ENCODE measurements around the gene KRTAP26-1. TPM values are rescaled to one million over a fixed set of nuclear protein-coding genes. Genes with fewer than 3 reads are reported as not detected.

KRTAP26-1 gene
- total RNA-seq, 1 experiment from 2014 or later, result not detected

DNA sequence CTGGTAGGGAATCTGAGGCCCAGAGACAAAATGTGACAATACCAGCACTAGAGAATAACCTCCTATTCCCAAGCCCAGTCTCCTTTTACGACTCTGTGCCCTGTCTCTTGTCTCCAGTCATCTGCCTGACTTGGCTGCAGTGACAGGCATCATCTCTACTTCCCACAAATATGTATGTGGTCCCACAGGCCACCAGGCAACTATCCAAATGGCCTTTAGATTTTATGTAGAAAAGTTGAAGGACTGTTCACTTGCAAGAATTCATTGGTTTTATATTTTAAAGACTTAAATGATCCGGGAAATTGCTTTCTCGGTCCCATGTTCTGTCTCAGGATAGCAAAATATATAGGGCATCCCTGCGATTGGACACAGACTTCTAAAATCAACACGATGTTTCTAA lies 49.0 kb downstream of the KRTAP26-1 start:
- no peak overlapping the region for H3K4me2 ChIP-seq
- H3K9me3 ChIP-seq (ENCODE audit: insufficient read depth, low read depth), result no peaks in the 10 kb centered on the region
- no peaks in the 10 kb centered on the region for H3K36me3 ChIP-seq (ENCODE audit: low read depth)
- no peak for DNase-seq
- H3K4me3 ChIP-seq, result no peak overlapping the region
- intact Hi-C loops (cut with micrococcal nuclease; ENCODE audit: unreplicated experiment), result loop anchor here (10.0 kb wide), 1 partner anchor 134 kb away; no protein-coding TSS in a partner anchor
- TF ChIP-seq, protein P1, sequence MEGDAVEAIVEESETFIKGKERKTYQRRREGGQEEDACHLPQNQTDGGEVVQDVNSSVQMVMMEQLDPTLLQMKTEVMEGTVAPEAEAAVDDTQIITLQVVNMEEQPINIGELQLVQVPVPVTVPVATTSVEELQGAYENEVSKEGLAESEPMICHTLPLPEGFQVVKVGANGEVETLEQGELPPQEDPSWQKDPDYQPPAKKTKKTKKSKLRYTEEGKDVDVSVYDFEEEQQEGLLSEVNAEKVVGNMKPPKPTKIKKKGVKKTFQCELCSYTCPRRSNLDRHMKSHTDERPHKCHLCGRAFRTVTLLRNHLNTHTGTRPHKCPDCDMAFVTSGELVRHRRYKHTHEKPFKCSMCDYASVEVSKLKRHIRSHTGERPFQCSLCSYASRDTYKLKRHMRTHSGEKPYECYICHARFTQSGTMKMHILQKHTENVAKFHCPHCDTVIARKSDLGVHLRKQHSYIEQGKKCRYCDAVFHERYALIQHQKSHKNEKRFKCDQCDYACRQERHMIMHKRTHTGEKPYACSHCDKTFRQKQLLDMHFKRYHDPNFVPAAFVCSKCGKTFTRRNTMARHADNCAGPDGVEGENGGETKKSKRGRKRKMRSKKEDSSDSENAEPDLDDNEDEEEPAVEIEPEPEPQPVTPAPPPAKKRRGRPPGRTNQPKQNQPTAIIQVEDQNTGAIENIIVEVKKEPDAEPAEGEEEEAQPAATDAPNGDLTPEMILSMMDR (conservative IDR thresholded peaks at IDR 0.05), result no peak
- no peak for TF ChIP-seq EZH2 (IDR thresholded peaks at IDR 0.05; ENCODE audit: low read depth)
- H3K27ac ChIP-seq, result no peak overlapping the region
- ChIA-PET CTCF (no interaction called here), POLR2A (ENCODE audit: unreplicated experiment) (no interaction called here)
- no peaks in the 10 kb centered on the region for H3K79me2 ChIP-seq (ENCODE audit: low read depth)
- H3K9me2 ChIP-seq (ENCODE audit: insufficient read depth), result no peaks in the 10 kb centered on the region
- no peaks in the 10 kb centered on the region for H3K27me3 ChIP-seq (ENCODE audit: insufficient read depth, low read depth)
- no peaks in the 10 kb centered on the region for H3F3A ChIP-seq (ENCODE audit: insufficient read depth, low read depth)
- no peaks in the 10 kb centered on the region for H3K4me1 ChIP-seq (replicated peaks; ENCODE audit: insufficient read depth)
- no peak overlapping the region for H2AFZ ChIP-seq
- H4K20me1 ChIP-seq (ENCODE audit: insufficient read depth), result no peaks in the 10 kb centered on the region
- BruUV-seq (replicated peaks), result no TSS peak

DNA sequence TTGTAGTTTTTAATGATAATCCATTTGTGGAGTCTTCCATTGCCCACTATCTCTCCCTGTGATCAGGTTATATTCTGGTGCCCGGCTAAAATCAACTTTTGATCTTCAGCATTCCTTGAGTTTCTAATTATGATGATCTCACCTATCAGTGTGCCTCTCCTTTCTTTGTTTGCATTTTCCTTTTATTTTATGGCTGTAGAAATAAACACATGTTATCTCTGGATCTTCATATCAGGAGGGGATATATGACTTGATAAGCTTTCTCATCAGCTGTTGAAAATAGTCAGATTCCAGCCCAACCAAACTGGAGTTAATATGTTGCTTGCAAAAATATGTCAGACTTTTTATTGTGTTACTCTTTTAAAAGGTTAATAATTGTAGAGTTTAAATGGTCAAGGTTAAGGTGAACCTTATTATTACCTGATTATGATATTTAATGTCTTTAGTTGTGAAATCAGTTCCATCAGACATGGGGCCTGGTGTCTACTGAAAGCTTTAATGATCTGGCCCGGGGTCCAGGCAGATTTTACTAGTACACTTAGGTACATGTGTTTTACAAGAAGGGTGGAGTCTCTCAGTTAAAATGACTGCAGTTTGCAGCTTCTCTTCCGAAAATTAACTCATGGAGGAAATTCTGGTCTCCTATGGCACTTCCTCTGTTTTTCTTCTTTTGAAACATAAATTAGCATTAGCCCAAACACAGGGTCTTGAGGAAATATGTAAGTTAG lies 50.1 kb downstream of the KRTAP26-1 start:
- Histone ChIP-seq H3K27me3 (ENCODE audit: insufficient read depth, low read depth) (no peaks in the 10 kb centered on the region), H3K36me3 (ENCODE audit: low read depth) (no peaks in the 10 kb centered on the region), H3K4me1 (replicated peaks; ENCODE audit: insufficient read depth) (no peaks in the 10 kb centered on the region), H2AFZ (no peak overlapping the region), H3K9me2 (ENCODE audit: insufficient read depth) (no peaks in the 10 kb centered on the region), H3K4me2 (no peak overlapping the region), H3K79me2 (ENCODE audit: low read depth) (no peaks in the 10 kb centered on the region), H3K4me3 (no peak overlapping the region), H3K27ac (no peak overlapping the region), H3F3A (ENCODE audit: insufficient read depth, low read depth) (no peaks in the 10 kb centered on the region), H3K9me3 (ENCODE audit: insufficient read depth, low read depth) (no peaks in the 10 kb centered on the region), H4K20me1 (ENCODE audit: insufficient read depth) (no peaks in the 10 kb centered on the region)
- ChIA-PET POLR2A (ENCODE audit: unreplicated experiment) (no interaction called here), CTCF (no interaction called here)
- TF ChIP-seq, protein P1 (conservative IDR thresholded peaks at IDR 0.05), result no peak
- no peak for TF ChIP-seq EZH2 (IDR thresholded peaks at IDR 0.05; ENCODE audit: low read depth)
- no peak for DNase-seq
- no TSS peak for BruUV-seq (replicated peaks)
- intact Hi-C loops (cut with micrococcal nuclease; ENCODE audit: unreplicated experiment), result loop anchor here (10.0 kb wide), 1 partner anchor 135 kb away; no protein-coding TSS in a partner anchor

Other genes with a start within 250 kb of the KRTAP26-1 start
- gene CLDN17, start 153.5 kb downstream of the KRTAP26-1 start, total RNA-seq (2021), result not detected in 2 replicates
- gene CLDN8, start 104.2 kb downstream of the KRTAP26-1 start, total RNA-seq (2021), result 0.55 and 1.2 TPM in 2 replicates
- gene KRTAP24-1, start 37.4 kb downstream of the KRTAP26-1 start, total RNA-seq (2021), result not detected in 2 replicates
- gene KRTAP25-1, start 30.8 kb downstream of the KRTAP26-1 start, total RNA-seq (2021), result not detected in 2 replicates
- gene KRTAP27-1, start 17.4 kb upstream of the KRTAP26-1 start, total RNA-seq (2021), result not detected in 2 replicates
- not detected in 2 replicates for gene KRTAP23-1, start 28.3 kb upstream of the KRTAP26-1 start, total RNA-seq (2021)
- gene KRTAP13-2, start 52.0 kb upstream of the KRTAP26-1 start, total RNA-seq (2021), result not detected in 2 replicates
- not detected in 2 replicates for gene KRTAP13-1, start 75.7 kb upstream of the KRTAP26-1 start, total RNA-seq (2021)
- gene KRTAP13-3, start 105.6 kb upstream of the KRTAP26-1 start, total RNA-seq (2021), result not detected in 2 replicates
- gene KRTAP13-4, start 109.9 kb upstream of the KRTAP26-1 start, total RNA-seq (2021), result not detected in 2 replicates
- gene KRTAP15-1, start 120.0 kb upstream of the KRTAP26-1 start, total RNA-seq (2021), result not detected in 2 replicates
- not detected in 2 replicates for gene KRTAP19-1, start 160.1 kb upstream of the KRTAP26-1 start, total RNA-seq (2021)
- not detected in 2 replicates for gene KRTAP19-2, start 167.1 kb upstream of the KRTAP26-1 start, total RNA-seq (2021)
- not detected in 2 replicates for gene KRTAP19-3, start 171.7 kb upstream of the KRTAP26-1 start, total RNA-seq (2021)
- not detected in 2 replicates for gene KRTAP19-4, start 176.8 kb upstream of the KRTAP26-1 start, total RNA-seq (2021)
- not detected in 2 replicates for gene KRTAP19-5, start 181.8 kb upstream of the KRTAP26-1 start, total RNA-seq (2021)
- not detected in 2 replicates for gene KRTAP19-6, start 221.5 kb upstream of the KRTAP26-1 start, total RNA-seq (2021)
- not detected in 2 replicates for gene KRTAP19-7, start 241.0 kb upstream of the KRTAP26-1 start, total RNA-seq (2021)

Measured in PC-9 (cell line).